NCI-H748 treated with DMSO at 0.1 percent for 48 hours (cell line): ENCODE results near the gene HKDC1.
"Not testable (repeated sequence)": the region's sequence is repeated elsewhere in the genome, so short reads cannot be mapped to it uniquely, and the experiment has no call there.

Source experiments
- DNase-seq: peaks from one replicate; lab custom pipeline; 2025; lab: John Stamatoyannopoulos, UW

HKDC1 gene, protein sequence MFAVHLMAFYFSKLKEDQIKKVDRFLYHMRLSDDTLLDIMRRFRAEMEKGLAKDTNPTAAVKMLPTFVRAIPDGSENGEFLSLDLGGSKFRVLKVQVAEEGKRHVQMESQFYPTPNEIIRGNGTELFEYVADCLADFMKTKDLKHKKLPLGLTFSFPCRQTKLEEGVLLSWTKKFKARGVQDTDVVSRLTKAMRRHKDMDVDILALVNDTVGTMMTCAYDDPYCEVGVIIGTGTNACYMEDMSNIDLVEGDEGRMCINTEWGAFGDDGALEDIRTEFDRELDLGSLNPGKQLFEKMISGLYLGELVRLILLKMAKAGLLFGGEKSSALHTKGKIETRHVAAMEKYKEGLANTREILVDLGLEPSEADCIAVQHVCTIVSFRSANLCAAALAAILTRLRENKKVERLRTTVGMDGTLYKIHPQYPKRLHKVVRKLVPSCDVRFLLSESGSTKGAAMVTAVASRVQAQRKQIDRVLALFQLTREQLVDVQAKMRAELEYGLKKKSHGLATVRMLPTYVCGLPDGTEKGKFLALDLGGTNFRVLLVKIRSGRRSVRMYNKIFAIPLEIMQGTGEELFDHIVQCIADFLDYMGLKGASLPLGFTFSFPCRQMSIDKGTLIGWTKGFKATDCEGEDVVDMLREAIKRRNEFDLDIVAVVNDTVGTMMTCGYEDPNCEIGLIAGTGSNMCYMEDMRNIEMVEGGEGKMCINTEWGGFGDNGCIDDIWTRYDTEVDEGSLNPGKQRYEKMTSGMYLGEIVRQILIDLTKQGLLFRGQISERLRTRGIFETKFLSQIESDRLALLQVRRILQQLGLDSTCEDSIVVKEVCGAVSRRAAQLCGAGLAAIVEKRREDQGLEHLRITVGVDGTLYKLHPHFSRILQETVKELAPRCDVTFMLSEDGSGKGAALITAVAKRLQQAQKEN

DNA sequence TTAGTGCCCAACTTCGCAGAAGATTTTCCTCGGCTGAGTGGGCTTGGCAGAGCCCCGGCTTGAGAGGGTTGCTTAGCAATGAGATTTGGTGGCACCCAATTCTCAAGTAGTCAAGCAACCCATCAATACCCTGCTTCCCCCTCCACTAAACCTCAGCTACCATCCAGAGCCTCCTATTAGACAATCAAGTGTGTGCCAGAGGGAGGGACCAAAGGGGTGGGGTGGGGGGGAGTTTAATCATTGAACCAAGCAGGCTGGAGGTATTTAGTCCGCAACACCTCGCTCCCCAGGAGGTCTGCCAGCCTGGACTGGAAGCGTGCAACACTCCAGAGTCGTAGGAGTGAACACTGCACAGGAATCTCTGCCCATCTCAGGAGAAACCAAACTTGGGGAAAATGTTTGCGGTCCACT lies at the start of gene HKDC1:
Gene HKDC1 (plus strand): TSS at position 292 of the 411 bp plus-strand sequence. CDS start 104 bp downstream, at position 396.
- no peak for DNase-seq

DNA sequence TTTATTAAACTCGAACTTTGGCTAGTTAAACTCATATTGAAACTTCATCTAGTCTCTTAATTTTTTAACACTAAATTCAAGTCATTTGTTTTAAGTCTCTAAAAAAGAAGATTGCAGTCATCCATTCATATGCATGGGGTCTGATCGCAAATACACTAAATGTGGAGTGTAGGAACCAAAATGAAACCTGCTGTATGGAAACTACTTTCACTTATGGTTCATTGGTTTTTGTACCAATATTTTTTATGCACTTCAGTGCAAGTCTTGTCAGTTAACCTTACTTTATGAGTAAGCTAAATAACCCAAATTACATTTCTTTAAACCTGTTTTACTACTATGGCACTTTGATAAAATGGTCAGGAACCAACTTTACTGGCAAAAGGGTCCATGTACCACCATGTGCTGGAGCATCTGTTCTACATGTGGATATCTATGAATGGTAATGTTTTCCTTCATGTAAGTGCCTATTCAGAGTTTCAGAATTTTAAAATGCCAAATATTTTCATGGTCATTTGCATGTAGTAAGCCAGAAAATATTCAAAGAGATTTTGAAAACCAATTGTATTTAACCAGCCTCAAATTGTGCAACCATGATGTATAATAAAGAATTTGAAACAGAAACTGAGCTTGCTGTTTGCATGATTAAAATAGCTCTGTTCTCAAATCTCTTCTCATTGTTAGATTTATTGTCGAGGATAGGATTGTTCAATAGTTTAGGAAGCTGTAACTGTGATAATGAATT lies 47.7 kb upstream of the HKDC1 start:
- no peak for DNase-seq

DNA sequence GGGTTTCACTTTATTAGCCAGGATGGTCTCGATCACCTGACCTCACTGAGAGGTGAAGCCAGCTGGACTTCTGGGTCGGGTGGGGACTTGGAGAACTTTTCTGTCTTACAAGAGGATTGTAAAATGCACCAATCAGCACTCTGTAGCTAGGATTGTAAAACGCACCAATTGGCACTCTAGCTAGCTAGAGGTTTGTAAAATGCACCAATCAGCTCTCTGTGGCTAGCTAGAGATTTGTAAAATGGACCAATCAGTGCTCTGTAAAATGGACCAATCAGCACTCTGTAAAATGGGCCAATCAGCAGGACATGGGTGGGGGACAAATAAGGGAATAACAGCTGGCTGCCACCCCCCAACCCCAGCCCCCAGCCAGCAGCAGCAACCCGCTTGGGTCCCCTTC lies 44.8 kb upstream of the HKDC1 start:
- not testable (repeated sequence) for DNase-seq

DNA sequence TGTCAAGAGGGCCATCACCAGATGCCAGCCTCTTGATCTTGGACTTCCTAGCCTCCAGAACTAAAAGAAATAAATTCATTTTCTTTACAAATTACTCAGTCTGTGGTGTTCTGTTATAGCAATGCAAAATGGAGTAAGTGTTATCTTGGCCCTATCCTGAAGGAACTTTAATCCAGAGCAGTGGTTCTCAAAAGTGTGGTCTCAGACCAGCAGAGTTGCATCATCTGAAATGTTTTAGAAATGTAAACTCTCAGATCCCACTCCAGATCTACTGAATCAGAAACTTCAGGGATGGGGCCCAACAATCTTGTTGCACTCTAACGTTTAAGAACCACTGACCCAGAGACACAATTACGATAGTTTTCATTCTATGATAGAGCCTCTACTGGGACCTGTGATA lies 43.3 kb upstream of the HKDC1 start:
- no peak for DNase-seq

DNA sequence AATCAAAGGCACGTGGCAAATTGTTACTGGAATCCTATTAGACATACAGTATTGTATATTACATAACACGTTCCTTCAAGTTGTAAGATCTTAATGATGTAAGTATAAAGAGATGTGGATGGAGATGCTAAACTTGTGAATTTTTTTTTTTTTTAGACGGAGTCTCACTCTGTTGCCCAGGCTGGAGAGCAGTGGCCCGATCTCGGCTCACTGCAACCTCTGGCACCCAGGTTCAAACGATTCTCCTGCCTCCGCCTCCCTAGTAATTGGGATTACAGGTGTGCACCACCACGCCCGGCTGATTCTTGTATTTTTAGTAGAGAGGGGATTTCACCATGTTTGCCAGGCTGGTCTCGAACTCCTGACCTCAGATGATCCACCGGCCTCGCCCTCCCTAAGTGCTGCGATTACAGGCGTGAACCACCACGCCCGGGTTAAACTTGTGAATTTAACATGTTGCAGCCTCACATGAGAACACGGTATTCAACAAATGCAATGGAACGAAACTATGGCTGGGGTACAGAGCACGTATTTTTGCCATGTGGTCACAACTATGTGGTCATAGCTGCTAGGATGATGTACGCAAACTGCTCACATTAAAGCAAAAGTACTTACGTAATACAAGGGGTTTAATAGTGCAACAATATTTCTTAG lies 40.9 kb upstream of the HKDC1 start:
- no peak for DNase-seq

DNA sequence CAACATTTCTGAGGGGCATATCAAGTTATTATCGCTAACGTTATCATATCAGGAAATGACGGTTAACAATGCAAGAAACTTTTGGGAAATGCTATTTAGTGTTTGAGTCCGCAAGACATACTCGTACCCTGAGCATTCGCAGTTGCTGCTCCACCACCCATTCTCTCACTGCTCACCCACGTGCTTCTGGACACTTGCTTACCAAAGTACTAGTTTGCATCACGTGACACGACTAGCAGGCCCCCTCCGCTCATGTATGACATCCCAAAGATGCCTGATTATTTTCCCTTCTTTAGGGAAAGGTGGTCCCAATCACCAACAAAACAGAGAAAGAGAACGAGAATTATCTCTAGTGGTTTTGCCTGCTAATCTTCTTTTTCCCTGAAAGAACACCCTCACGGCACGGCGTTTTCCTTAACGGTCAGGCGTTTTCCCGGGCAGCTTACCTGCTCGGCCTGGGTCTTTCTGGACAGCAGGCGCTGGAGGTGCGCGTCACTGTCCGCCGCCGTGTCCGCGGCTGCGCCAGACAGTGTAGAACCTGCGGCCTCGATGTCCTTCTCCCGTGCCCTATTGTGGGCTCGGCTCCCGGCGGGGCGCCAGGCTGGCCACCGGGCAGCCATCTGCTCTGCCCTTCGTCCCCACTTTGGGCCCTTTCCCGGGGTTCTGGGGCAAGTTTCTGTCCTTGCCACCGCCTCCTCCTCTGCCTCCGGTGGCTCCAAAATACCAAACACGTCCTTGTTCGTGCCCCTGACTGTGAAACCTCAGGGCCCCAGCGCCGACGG lies 40.2 kb upstream of the HKDC1 start, which contains the start of gene SUPV3L1:
Gene SUPV3L1 (plus strand): TSS at position 492 of the 782 bp plus-strand sequence. CDS start 58 bp downstream, at position 550.
- DNase-seq: peak; percentile 87

DNA sequence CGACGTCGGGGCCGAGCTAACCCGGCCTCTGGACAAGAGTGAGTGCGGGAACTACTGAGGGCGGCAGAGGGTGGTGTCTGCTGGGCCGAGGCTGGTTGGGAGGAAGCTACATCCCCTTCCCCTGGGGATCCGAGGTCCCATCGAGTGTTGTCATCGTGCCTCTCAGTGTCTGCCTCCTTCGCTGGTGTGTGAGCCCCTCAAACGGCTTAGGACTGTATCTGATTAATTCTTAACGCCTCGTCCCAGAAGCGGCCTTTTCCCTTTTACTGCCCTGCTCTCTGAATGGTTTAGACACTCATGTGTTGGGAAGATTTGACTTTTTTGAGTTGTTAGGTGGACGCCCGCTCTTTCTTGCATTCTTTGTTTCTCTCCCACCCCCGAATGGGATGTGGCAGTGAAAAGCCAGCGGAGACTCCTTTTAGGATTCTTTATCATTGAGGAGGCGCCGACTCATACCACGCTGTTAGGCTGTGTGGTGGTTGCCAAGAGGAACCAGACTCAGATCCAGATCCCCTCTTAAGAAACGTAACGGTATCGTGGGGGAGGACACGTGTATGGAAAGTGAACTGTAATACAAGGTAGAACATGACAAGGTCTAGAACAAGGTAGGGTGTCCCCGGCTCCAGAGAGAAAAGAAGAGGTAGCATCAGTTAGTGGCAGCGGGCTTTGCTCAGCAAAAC lies 39.5 kb upstream of the HKDC1 start:
- DNase-seq: no peak

DNA sequence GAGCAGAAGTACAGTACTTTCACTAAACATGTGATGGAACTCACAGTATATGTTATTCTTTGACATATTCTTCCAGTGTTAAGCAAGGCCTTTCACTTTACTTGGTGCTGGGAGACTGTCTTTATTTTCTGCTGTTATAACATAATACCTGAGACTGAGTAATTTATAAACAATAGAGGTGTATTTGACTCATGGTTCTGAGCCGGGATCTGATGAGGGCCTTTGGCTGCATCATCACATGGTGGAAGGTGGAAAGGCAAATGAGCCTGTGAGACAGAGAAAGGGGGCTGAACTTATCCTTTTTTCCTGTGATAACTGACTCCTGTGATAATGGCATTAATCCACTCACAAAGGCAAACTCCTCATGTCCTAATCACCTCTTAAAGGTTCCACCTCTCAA lies 38.7 kb upstream of the HKDC1 start:
- DNase-seq: no peak

DNA sequence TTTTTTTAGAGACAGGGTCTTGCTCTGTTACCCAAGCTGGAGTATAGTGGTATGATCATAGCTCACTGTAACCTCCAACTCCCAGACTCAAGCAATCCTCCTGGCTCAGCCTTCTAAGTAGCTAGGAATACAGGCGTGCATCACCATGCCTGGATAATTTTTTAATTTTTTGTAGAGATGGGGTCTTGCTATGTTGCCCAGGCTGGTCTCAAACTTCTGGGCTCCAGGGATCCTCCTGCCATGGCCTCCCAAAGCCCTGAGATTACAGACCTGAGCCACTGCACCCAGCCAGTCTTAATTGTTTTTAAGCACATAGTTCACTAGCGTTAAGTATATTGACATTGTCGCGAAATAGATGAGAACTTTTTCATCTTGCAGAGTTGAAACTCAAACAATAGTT lies 38.1 kb upstream of the HKDC1 start:
- DNase-seq: no peak

DNA sequence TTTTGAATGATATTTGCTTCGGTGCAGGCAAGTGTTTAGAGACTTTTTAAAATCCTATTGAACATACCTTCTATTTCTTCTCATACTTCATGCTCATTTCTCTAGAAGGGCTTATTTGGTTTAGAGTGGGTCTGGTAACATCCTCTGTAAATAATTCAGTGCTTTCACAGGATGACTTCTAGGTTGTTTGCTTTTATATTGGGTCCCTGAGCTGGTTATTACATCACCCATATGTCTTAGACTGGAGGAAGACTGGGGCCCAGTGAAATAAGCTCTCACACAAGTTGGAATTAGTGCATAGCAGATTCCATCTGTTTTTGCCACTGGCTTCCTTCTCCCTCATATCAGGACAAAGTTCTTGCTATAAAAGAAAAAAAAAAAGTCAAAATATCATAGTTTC lies 33.6 kb upstream of the HKDC1 start:
- DNase-seq: no peak

DNA sequence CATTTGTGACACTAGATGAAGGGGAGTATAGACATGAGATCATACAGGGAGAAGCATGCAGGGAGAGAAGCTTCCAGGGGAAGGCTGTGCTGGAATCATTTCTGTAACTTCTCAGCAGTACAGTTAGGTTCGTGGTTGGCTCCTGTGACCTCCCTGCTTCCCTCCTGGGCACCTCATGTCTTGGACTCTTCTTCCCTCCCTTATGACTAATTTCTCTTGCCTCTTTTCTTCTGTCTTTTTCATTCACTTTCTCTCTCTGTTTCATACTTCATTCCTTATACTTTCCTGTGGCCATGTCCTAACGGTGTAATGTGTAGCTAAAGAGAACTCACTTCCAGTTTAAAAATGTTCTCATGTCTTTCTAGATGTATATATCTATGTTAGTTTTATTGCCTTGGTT lies 19.1 kb upstream of the HKDC1 start:
- DNase-seq: no peak

DNA sequence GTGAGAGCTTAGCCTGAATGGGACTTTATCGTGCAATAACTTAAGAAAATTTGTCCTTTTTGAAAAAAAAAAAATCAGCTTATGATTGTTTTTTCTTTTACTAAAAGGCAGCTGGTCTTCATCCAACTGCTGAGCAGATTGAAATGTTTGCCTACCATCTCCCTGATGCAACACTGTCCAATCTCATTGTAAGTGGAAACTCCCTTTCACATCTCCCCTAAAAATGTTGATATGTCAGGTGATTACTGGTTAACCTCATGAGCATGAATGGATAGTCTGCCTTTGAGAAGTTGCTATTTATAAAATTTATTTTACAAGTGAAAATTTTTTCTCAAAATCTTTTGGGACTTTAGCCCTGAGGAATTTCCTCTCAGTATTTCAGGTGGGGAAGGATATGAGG lies 17.8 kb upstream of the HKDC1 start:
- no peak for DNase-seq

DNA sequence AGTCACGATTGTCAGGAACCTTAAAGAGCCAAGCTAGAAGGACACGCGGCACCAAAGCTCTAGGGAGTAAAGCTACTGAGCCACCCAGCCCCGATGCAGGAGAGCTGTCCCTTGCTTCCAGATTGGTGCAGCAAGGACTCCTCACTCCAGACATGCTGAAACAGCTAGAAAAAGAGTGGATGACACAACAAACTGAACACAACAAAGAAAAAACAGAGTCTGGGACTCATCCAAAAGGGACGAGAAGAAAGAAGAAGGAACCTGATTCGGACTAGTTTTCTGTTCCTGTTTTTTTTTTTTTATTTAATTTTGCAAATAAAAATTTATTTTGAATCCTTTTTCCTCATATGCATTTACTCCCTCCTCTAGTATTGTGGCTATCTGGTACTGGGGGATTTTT lies 11.4 kb upstream of the HKDC1 start:
- DNase-seq: no peak

DNA sequence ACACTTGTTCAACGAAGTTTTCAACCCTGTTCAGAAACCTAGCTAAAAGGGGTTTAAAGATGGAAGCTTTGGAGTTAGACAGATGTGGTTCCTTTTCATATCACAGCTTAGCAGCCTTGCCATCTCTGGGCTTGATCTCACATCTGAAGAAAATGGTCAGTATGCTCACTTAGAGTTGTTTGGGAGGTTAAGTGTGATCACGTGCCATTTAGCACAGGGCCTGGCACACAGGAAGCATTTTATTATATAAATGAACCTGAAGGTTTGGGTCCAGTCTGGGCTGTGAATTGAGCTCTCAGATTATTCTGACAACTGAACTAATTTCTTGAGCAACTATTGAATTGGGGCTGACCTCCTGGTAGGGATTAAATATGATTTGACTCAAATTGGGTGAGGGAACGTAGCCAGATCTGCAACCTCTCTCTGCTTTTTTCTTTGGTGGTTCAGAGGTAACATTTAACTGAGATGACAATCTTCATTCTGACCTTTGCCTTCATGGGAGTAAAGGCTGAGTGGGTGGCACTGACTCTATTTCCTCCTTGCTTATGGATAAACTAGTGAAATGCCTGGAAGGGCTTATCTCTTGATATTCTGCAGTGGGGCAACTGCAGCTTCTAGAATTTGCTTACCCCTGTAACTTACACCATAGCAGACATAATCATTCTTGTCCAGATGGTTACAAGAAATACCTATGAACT lies 10.2 kb upstream of the HKDC1 start:
- no peak for DNase-seq

DNA sequence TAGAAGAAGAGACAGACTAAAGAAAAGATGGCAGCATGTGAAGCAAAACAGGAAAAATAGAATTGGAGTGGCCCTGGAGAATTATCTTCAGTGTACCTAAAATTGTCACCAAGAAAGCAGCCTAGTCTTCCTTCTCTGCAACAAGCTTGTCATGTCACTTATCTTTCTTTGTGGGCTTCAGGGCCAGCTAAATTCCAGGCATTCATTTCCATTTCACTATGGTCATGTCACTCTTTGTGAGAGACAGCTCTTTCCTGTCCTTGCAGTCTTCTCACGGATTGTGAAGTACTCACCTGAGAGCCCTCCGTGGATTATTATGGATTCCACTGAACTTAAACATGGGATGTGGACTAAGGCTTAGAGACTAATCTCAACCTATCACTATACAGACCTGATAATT lies 9.0 kb upstream of the HKDC1 start:
- no peak for DNase-seq

DNA sequence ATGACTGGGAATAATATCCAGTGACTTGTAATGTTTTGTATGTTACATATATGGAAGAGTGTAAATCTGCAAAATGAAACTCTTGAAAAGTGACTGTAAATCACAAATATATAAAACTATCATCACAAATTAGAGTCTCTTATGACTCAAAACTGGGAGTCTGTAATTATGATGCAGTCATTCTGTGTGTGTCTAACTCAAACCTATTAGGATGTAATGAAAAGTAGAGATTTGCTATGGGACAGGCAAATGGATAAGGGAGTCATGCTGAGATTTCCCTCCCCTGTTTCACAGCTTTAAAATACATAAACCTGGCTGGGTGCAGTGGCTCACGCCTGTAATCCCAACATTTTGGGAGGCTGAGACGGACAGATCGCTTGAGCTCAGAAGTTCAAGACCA lies 8.6 kb upstream of the HKDC1 start:
- DNase-seq: no peak

DNA sequence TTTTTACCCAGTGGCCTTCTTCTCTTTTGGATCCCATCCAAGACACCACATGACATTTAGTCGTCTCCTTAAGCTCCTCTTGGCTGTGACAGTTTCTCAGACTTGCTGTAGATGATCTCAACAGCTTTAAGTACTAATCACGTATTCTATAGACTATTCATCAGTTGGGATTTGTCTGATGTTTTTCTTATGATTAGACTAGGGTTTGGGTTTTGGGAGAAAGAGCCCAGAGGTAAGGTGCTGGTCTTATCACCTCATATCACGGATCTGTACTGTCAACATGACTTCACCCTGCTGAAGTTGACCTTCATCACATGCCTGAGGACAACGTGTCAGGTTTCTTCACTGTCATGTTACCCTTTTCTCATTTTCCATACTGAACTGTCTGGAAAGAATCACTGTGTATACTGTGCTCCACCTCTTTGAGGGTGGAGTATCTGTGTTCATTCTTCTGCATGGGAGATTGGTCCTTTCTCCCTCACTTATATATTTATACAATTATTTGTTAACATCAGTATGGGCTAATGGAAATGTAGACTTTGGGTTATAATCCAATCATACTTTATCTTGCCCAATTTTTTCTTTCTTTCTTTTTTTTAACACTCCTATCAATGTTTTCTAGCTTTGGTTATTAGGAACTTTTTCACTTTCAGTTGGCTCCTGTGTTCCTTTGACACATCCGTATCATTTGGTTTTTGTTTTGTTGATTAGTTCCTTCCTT lies 6.4 kb upstream of the HKDC1 start:
- no peak for DNase-seq

DNA sequence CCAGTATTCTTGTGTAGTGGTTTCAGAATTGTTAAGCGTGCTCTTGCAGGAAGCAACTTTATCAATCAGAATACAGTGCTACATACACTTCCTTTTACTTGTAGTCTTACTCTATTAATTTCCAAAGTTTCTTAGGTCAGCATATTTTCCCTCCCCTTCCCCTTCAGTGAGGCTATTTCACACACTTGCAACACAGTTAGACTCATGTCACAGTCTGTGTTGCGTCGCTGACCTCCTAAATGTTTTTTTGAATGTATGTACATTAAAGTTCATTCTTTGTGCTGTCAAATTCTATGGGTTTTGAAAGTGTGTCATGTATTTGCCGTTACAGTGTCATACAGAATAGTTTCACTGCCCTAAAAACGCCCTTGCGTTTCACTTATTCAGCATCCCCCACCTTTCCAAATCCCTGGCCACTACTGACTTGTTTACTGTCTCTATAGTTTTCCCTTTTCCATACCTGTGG lies 5.4 kb upstream of the HKDC1 start:
- DNase-seq: no peak
